ENCODE measurements around the gene SKIDA1.

The SKIDA1 gene

DNA sequence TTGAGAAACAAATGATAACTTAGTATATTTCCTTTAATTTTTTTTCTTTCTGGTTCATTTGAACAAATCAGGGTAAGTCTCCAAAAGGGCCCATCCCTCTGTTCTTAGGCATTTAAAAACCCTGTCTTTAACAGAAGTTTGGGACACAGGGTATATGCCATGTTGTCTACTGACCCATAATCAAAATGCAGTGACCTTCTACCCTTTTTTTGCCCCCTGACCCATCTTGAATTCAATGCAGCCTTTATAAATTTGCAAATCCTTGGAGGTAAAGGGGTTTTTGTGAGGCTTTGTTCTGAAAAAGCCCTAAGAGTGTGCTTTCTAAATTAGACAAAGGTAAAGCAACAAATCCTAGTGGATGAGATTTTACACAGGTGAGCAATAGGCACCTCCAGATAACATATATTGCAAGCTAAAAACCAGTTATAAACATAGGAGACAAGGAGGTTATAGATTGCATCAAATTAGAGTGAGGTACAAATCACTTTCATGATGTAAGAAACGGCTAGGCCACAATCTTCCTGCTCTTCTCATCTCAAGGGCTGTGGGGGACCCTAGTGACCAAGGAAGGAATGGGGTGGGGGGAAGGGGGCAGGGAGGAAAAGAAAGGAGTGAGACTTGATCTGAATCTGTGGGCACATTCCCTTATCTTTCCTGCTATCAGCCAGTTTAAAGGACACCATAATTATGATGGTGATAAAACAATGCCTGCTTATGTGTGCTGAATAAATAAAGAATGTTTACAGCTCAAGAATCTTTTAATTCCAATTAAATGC lies 2.7 kb downstream of the SKIDA1 start:
- Histone ChIP-seq H3K4me1 (ENCODE audit: control insufficient read depth in 5 of 5, insufficient read depth in 5 of 5, low read length in 5 of 5) (peaks cover 0 to 50% (median 42%) of the 10 kb centered on the region in 5 donors), H3K27ac (ENCODE audit: low read depth, low read length) (peak overlapping the region; percentile 20), H3K36me3 (ENCODE audit: control insufficient read depth in 5 of 5, insufficient read depth in 5 of 5, low read length in 5 of 5) (no peaks in the 10 kb centered on the region), H3K27me3 (ENCODE audit: control insufficient read depth in 5 of 5, insufficient read depth in 4 of 5, low read length in 5 of 5) (peaks cover 0 to 8% (median 0%) of the 10 kb centered on the region in 5 donors), H3K9me3 (ENCODE audit: control insufficient read depth in 5 of 5, low read length in 5 of 5) (no peaks in the 10 kb centered on the region), H3K4me3 (ENCODE audit: low read depth in 1 of 5, low read length in 5 of 5) (no peak overlapping the region), H3K9ac (ENCODE audit: low read length in 5 of 5) (no peak overlapping the region)

DNA sequence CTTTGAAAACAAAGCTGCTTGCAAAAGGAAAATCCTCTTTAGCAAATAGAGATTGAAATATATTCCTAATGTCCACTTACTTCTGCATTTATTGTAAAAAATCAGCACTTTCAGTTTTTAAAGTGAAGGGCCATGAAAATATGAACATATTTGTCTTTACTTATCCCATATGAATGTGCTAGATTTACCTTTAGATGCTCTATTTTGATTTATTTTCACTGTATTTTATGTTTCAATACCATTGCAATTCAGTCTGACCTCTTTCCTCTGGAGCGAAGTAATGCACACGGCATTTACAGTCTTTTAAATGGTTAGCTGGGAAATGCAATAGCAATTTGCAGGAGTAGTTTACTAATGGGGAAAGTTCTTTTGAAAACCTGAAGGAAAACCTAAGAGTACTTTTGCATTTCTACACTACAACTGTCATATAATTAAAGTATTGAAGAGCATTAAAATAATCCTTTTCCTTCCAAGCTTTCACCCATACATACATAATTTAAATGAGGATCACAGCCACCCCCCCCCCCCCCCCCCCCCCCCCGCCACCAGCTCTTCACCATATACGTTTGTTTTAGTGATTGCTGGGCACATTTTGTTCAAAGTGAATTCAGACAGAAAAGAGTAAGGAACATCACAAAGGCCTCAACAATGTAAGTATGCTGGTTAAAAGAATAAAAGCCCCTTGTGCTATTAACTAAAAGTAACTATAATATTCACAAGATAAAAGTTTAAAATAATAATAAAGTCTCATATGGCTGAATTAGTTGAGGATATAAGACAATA lies 3.5 kb downstream of the SKIDA1 start:
- Histone ChIP-seq H3K4me1 (ENCODE audit: control insufficient read depth in 5 of 5, insufficient read depth in 5 of 5, low read length in 5 of 5) (peaks cover 0 to 55% (median 47%) of the 10 kb centered on the region in 5 donors), H3K9ac (ENCODE audit: low read length in 5 of 5) (no peak overlapping the region), H3K27ac (ENCODE audit: low read depth, low read length) (no peak overlapping the region), H3K36me3 (ENCODE audit: control insufficient read depth in 5 of 5, insufficient read depth in 5 of 5, low read length in 5 of 5) (no peaks in the 10 kb centered on the region), H3K9me3 (ENCODE audit: control insufficient read depth in 5 of 5, low read length in 5 of 5) (no peaks in the 10 kb centered on the region), H3K4me3 (ENCODE audit: low read depth in 1 of 5, low read length in 5 of 5) (no peak overlapping the region), H3K27me3 (ENCODE audit: control insufficient read depth in 5 of 5, insufficient read depth in 4 of 5, low read length in 5 of 5) (peaks cover 0 to 8% (median 0%) of the 10 kb centered on the region in 5 donors)

DNA sequence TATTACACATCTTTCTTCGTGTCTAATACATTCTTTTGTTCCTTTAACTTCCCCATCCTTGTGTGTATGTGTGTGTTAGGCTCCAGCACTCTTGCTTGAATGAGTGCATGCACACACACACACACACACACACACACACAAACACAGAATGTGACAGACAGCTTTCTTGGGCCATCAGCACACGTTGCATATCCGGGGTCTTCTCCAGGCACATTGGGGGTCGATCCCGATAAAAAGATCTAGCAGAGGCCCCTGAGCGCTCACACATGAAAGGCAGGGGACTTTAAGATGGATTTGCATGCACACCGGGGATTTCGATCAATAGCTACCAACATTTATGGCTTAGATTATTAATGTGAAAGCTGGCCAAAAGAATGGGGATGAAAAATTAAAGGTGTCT lies 4.5 kb downstream of the SKIDA1 start:
- Histone ChIP-seq H3K9ac (ENCODE audit: low read length in 5 of 5) (no peak overlapping the region), H3K27ac (ENCODE audit: low read depth, low read length) (peak overlapping the region; percentile 15), H3K9me3 (ENCODE audit: control insufficient read depth in 5 of 5, low read length in 5 of 5) (no peaks in the 10 kb centered on the region), H3K36me3 (ENCODE audit: control insufficient read depth in 5 of 5, insufficient read depth in 5 of 5, low read length in 5 of 5) (no peaks in the 10 kb centered on the region), H3K4me1 (ENCODE audit: control insufficient read depth in 5 of 5, insufficient read depth in 5 of 5, low read length in 5 of 5) (peaks cover 0 to 57% (median 50%) of the 10 kb centered on the region in 5 donors), H3K4me3 (ENCODE audit: low read depth in 1 of 5, low read length in 5 of 5) (no peak overlapping the region), H3K27me3 (ENCODE audit: control insufficient read depth in 5 of 5, insufficient read depth in 4 of 5, low read length in 5 of 5) (peaks cover 0 to 8% (median under 1%) of the 10 kb centered on the region in 5 donors)

DNA sequence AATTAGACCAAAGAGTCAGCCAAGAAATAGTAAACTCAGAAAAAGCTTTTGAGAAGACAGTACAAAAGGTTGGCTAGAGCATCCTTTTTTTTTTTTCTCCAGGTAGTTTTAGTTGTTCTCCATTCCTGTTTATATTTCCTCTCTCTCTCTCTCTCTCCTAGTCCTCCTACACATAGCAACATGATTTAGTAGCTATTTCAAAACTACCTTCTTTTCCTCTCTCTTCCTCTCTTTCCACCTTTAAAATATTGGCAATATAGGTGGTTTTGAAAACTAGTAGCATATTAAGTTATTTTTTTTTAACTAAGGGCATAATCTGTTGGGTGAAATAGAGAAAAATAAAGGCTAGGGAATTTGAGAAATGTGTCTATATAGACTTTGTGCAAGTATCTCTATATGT lies 5.0 kb downstream of the SKIDA1 start:
- H3K36me3 ChIP-seq (ENCODE audit: control insufficient read depth in 5 of 5, insufficient read depth in 5 of 5, low read length in 5 of 5), result no peaks in the 10 kb centered on the region
- peaks cover 0 to 8% (median 2%) of the 10 kb centered on the region in 5 donors for H3K27me3 ChIP-seq (ENCODE audit: control insufficient read depth in 5 of 5, insufficient read depth in 4 of 5, low read length in 5 of 5)
- peaks cover 0 to 58% (median 51%) of the 10 kb centered on the region in 5 donors for H3K4me1 ChIP-seq (ENCODE audit: control insufficient read depth in 5 of 5, insufficient read depth in 5 of 5, low read length in 5 of 5)
- H3K27ac ChIP-seq (ENCODE audit: low read depth, low read length), result peak overlapping the region; percentile 15
- no peak overlapping the region for H3K4me3 ChIP-seq (ENCODE audit: low read depth in 1 of 5, low read length in 5 of 5)
- no peaks in the 10 kb centered on the region for H3K9me3 ChIP-seq (ENCODE audit: control insufficient read depth in 5 of 5, low read length in 5 of 5)
- H3K9ac ChIP-seq (ENCODE audit: low read length in 5 of 5), result no peak overlapping the region

DNA sequence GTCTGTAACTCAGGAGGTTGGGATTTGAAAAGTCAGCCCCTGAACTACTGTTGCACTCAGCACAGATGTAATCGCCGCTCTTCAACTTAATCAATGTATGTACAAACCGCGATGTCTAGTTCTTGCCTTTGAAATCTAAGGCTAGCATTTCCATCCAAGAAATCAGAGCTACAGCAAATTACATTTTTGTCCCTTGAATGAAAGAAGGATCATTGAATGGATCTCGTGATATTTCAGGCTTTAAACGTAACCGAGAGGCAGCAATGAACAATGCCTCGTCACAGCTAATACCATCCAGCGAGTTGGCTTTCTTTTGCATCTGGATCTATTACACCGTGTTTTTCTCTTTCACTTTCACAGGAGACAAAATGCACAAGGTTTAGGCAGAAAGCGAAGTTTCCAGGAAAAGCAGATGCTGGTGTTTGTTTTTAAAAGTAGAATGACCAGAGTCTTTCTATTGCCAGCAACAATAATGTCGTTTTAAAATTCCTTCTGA lies 5.5 kb downstream of the SKIDA1 start:
- H3K27me3 ChIP-seq (ENCODE audit: control insufficient read depth in 5 of 5, insufficient read depth in 4 of 5, low read length in 5 of 5), result peaks cover 0 to 10% (median 2%) of the 10 kb centered on the region in 5 donors
- peak overlapping the region; percentile 70 to 85 (median 76) for H3K4me3 ChIP-seq (ENCODE audit: low read depth in 1 of 5, low read length in 5 of 5)
- no peaks in the 10 kb centered on the region for H3K36me3 ChIP-seq (ENCODE audit: control insufficient read depth in 5 of 5, insufficient read depth in 5 of 5, low read length in 5 of 5)
- peaks cover 0 to 53% (median 46%) of the 10 kb centered on the region in 5 donors for H3K4me1 ChIP-seq (ENCODE audit: control insufficient read depth in 5 of 5, insufficient read depth in 5 of 5, low read length in 5 of 5)
- H3K27ac ChIP-seq (ENCODE audit: low read depth, low read length), result peak overlapping the region; percentile 43
- no peaks in the 10 kb centered on the region for H3K9me3 ChIP-seq (ENCODE audit: control insufficient read depth in 5 of 5, low read length in 5 of 5)
- H3K9ac ChIP-seq (ENCODE audit: low read length in 5 of 5), result peak overlapping the region in 2 of 5 donors; percentile 68 to 69

DNA sequence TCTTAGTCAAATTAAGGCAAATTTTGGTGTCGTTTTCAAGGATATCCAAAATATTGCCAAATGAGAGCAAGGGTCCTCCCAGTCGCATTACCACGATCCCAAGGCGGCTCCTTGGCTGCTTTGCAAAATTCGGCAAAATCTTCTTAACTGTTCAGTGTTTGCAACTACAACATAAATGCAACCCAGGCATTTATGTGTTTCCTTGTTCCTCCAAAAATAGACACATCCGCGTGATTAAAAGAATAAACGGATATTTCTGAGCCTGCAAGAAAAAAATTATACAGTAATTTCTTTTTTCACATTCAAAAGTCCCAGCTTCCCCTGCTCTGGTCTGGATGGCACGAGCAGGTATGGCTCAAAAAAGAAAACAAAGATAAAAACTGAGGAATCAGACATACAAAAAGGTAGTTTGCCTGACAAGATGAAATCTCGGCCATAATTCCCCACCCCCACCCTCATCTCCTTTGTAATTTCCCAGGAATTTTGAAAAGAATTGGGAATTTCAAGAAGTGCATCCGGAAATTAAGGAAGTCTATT lies 6.0 kb downstream of the SKIDA1 start:
- Histone ChIP-seq H3K9ac (ENCODE audit: low read length in 5 of 5) (peak overlapping the region in 3 of 5 donors; percentile 19 to 69 (median 68)), H3K27me3 (ENCODE audit: control insufficient read depth in 5 of 5, insufficient read depth in 4 of 5, low read length in 5 of 5) (peaks cover 0 to 11% (median 2%) of the 10 kb centered on the region in 5 donors), H3K36me3 (ENCODE audit: control insufficient read depth in 5 of 5, insufficient read depth in 5 of 5, low read length in 5 of 5) (no peaks in the 10 kb centered on the region), H3K4me1 (ENCODE audit: control insufficient read depth in 5 of 5, insufficient read depth in 5 of 5, low read length in 5 of 5) (peaks cover 0 to 48% (median 41%) of the 10 kb centered on the region in 5 donors), H3K9me3 (ENCODE audit: control insufficient read depth in 5 of 5, low read length in 5 of 5) (no peaks in the 10 kb centered on the region), H3K4me3 (ENCODE audit: low read depth in 1 of 5, low read length in 5 of 5) (peak overlapping the region; percentile 70 to 85 (median 76)), H3K27ac (ENCODE audit: low read depth, low read length) (peak overlapping the region; percentile 43)

DNA sequence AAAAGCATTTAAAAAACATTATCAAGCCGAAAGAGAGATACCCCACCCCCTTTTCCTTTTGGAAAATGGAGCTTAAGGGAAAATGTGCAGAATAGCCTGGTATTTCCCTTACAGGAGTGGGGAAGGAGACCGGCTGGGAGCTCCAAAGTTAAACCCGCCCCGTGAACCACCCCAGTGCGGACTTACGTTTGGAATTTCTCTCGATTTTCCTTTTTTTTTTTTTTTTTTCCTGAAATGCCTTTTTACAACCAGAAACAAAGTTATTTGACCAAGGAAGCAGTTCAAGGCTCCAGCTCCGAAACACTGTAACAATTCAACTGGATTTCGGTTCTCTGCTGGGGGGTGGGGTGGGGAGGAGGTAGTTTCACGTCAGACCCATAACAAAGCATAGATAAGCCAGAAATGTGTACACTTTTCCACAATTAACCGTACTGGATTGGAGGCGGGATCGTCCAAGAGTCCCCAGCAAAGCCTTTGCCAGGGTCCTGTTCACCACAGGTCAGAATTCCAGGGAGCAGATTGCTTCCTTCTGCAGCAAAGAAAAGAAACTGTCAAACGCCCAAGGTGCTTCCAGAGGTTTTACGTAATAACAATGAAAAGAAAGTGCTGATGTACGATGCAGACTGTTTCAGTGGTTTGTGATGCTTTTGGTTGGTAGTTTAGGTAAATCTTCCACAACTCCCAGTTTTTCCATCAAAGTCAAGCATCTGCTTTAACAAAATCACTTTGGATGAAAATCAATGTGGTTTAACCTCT lies 6.7 kb downstream of the SKIDA1 start:
- H3K27ac ChIP-seq (ENCODE audit: low read depth, low read length), result peak overlapping the region; percentile 43
- no peaks in the 10 kb centered on the region for H3K9me3 ChIP-seq (ENCODE audit: control insufficient read depth in 5 of 5, low read length in 5 of 5)
- H3K9ac ChIP-seq (ENCODE audit: low read length in 5 of 5), result peak overlapping the region in 3 of 5 donors; percentile 19 to 65 (median 20)
- peaks cover 0 to 42% (median 40%) of the 10 kb centered on the region in 5 donors for H3K4me1 ChIP-seq (ENCODE audit: control insufficient read depth in 5 of 5, insufficient read depth in 5 of 5, low read length in 5 of 5)
- no peaks in the 10 kb centered on the region for H3K36me3 ChIP-seq (ENCODE audit: control insufficient read depth in 5 of 5, insufficient read depth in 5 of 5, low read length in 5 of 5)
- peaks cover 0 to 11% (median 2%) of the 10 kb centered on the region in 5 donors for H3K27me3 ChIP-seq (ENCODE audit: control insufficient read depth in 5 of 5, insufficient read depth in 4 of 5, low read length in 5 of 5)
- H3K4me3 ChIP-seq (ENCODE audit: low read depth in 1 of 5, low read length in 5 of 5), result peak overlapping the region; percentile 70 to 85 (median 76)

DNA sequence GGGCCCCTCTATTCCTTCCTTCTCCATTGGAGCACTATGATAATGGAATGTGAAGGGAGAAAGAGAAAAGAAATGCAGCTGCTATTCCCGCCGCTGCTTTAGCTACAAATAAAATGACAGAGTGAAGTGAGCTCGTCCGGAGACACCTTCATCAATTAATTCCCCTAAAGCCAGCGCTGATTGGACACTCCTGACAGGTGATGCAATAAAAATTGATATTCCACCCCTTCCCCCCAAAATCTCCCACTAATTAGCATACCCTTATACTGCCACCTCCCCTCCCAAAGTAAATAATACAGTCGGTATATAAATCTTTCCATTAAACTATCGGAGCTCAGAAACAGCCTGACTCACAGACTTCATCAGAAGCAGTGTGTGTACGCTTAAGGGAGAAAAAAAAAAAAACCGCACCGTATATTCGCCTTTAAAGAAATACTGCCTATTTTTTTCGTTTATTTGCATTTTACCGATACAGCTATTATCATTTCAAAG lies 7.3 kb downstream of the SKIDA1 start:
- Histone ChIP-seq H3K27ac (ENCODE audit: low read depth, low read length) (peak overlapping the region; percentile 43), H3K4me1 (ENCODE audit: control insufficient read depth in 5 of 5, insufficient read depth in 5 of 5, low read length in 5 of 5) (peaks cover 0 to 41% (median 39%) of the 10 kb centered on the region in 5 donors), H3K9me3 (ENCODE audit: control insufficient read depth in 5 of 5, low read length in 5 of 5) (no peaks in the 10 kb centered on the region), H3K27me3 (ENCODE audit: control insufficient read depth in 5 of 5, insufficient read depth in 4 of 5, low read length in 5 of 5) (peaks cover 0 to 11% (median 2%) of the 10 kb centered on the region in 5 donors), H3K36me3 (ENCODE audit: control insufficient read depth in 5 of 5, insufficient read depth in 5 of 5, low read length in 5 of 5) (no peaks in the 10 kb centered on the region), H3K4me3 (ENCODE audit: low read depth in 1 of 5, low read length in 5 of 5) (peak overlapping the region; percentile 70 to 85 (median 76)), H3K9ac (ENCODE audit: low read length in 5 of 5) (peak overlapping the region in 3 of 5 donors; percentile 3 to 69 (median 20))
